AG10803 (cell line): ENCODE results near the gene RDX.
"Not testable (repeated sequence)": the region's sequence is repeated elsewhere in the genome, so short reads cannot be mapped to it uniquely, and the experiment has no call there.

ENCODE experiments used
- DNase-seq: peaks from one replicate; pipeline ENCODE4 v3.0.0; 2010; ENCODE audit warnings: low read depth
- H3K4me3 ChIP-seq: 2 replicates; pipeline ENCODE4 v1.5.1; 2011; ENCODE audit warnings: mild to moderate bottlenecking, low read length, control low read depth
- CTCF ChIP-seq: conservative IDR thresholded peaks from 2 replicates; pipeline ENCODE4 v1.5.1; 2011; ENCODE audit warnings: mild to moderate bottlenecking, low read length, control low read depth, inconsistent platforms

Gene RDX

GRCh38 chr11:110297726-110298300, 1.4 kb upstream of the RDX start:
- no peak for DNase-seq
- TF ChIP-seq CTCF = no peak
- no peak overlapping the region for H3K4me3 ChIP-seq

- TF ChIP-seq CTCF = no peak
- H3K4me3 ChIP-seq = peak overlapping the region; percentile 76
- no peak for DNase-seq
These were observed 787 bp upstream of the RDX start for GRCh38 chr11:110297076-110297725.

- peak; percentile 36 for DNase-seq
- no peak for TF ChIP-seq CTCF
These were observed 736 bp downstream of the RDX start for GRCh38 chr11:110295531-110296225.

GRCh38 chr11:110295086-110295485, 1.3 kb downstream of the RDX start:
- peak overlapping the region; percentile 76 for H3K4me3 ChIP-seq
- TF ChIP-seq CTCF = no peak
- DNase-seq = no peak

More at GRCh38 chr11:110295531-110296225, 736 bp downstream of the RDX start:
- H3K4me3 ChIP-seq = peak overlapping the region; percentile 76

GRCh38 chr11:110294509-110294908, 1.9 kb downstream of the RDX start:
- DNase-seq = no peak
- H3K4me3 ChIP-seq = peak overlapping the region; percentile 76

GRCh38 chr11:110293389-110293788, 3.0 kb downstream of the RDX start:
- DNase-seq = no peak
- no peak for TF ChIP-seq CTCF
- H3K4me3 ChIP-seq = no peak overlapping the region

More at GRCh38 chr11:110294509-110294908, 1.9 kb downstream of the RDX start:
- no peak for TF ChIP-seq CTCF

GRCh38 chr11:110292146-110292545, 4.3 kb downstream of the RDX start:
- not testable (repeated sequence) for H3K4me3 ChIP-seq, DNase-seq
